IMR-90 (cell line): ENCODE results near the gene AGXT2. TPM values are rescaled to one million over a fixed set of nuclear protein-coding genes. Genes with fewer than 3 reads are reported as not detected.

Experiments used
- ATAC-seq: fragments of 200-7000 bp; cut with Tn5 transposase; 2 replicates; pipeline ENCODE4 v1.9.1; 2020; ENCODE audit warnings: low read depth, mild to moderate bottlenecking, moderate library complexity
- BruUV-seq: library from RNA; stranded (reverse); fragments of 400-500 nt; replicated peaks from 2 replicates; lab custom pipeline; 2021; lab: Mats Ljungman, UMichigan
- CTCF ChIA-PET: fragments of 300-600 bp; formaldehyde crosslinking; extraction: SDS; loops from one replicate; lab custom pipeline; 2021; ENCODE audit warnings: antibody characterized with exemption; lab: Yijun Ruan, JAX
- POLR2A ChIA-PET: fragments of 300-600 bp; sonication (Branson Sonifier 250); formaldehyde crosslinking; loops from one replicate; lab custom pipeline; 2022; ENCODE audit warnings: antibody characterized with exemption; ENCODE audit not compliant: unreplicated experiment; lab: Charles Lee
- DNase-seq: peaks from one replicate; pipeline ENCODE4 v3.0.0; 2013
- H2AFZ ChIP-seq: replicated peaks from 2 replicates; pipeline ENCODE3; 2013; ENCODE audit warnings: low read length, mild to moderate bottlenecking; ENCODE audit not compliant: poor library complexity
- H2AK5ac ChIP-seq: 2 replicates; pipeline ENCODE4 v1.6.1; 2013; ENCODE audit warnings: low read depth, low read length, inconsistent platforms
- H2AK9ac ChIP-seq: replicated peaks from 2 replicates; pipeline ENCODE3; 2013; ENCODE audit warnings: mild to moderate bottlenecking, low read depth, low read length, moderate library complexity; ENCODE audit not compliant: poor library complexity
- H2BK120ac ChIP-seq: 2 replicates; pipeline ENCODE4 v1.6.1; 2013; ENCODE audit warnings: low read depth, low read length, inconsistent platforms
- H2BK15ac ChIP-seq: 3 replicates; pipeline ENCODE4 v1.6.1; 2013; ENCODE audit warnings: low read depth, low read length, inconsistent platforms
- H2BK20ac ChIP-seq: 2 replicates; pipeline ENCODE4 v1.6.1; 2013; ENCODE audit warnings: low read depth, mild to moderate bottlenecking, inconsistent platforms, low read length, moderate library complexity
- H2BK5ac ChIP-seq: 2 replicates; pipeline ENCODE4 v1.6.1; 2013; ENCODE audit warnings: mild to moderate bottlenecking, low read depth, low read length, inconsistent platforms; ENCODE audit not compliant: poor library complexity, severe bottlenecking
- H3K14ac ChIP-seq: replicated peaks from 2 replicates; pipeline ENCODE4 v1.6.1; 2013; ENCODE audit warnings: low read depth, low read length, inconsistent platforms
- H3K18ac ChIP-seq: 2 replicates; pipeline ENCODE4 v1.6.1; 2013; ENCODE audit warnings: low read depth, low read length, control low read depth
- H3K23ac ChIP-seq: 2 replicates; pipeline ENCODE4 v1.6.1; 2013; ENCODE audit warnings: low read depth, low read length, inconsistent platforms
- H3K27ac ChIP-seq: 2 replicates; pipeline ENCODE4 v1.5.1; 2013; ENCODE audit warnings: mild to moderate bottlenecking, control low read depth, low read length; ENCODE audit not compliant: insufficient read depth
- H3K27me3 ChIP-seq: 2 replicates; pipeline ENCODE4 v1.6.1; 2013; ENCODE audit warnings: low read length; ENCODE audit not compliant: control insufficient read depth, insufficient read depth
- H3K36me3 ChIP-seq: 2 replicates; pipeline ENCODE4 v1.6.1; 2013; ENCODE audit warnings: low read length, mixed read lengths; ENCODE audit not compliant: control insufficient read depth, insufficient read depth
- H3K4ac ChIP-seq: 2 replicates; pipeline ENCODE4 v1.6.1; 2013; ENCODE audit warnings: low read depth, low read length, inconsistent platforms
- H3K4me1 ChIP-seq: 2 replicates; pipeline ENCODE4 v1.6.1; 2013; ENCODE audit warnings: low read length, mixed read lengths; ENCODE audit not compliant: control insufficient read depth, insufficient read depth
- H3K4me2 ChIP-seq: 2 replicates; pipeline ENCODE4 v1.6.1; 2013; ENCODE audit warnings: low read depth, mild to moderate bottlenecking, control low read depth, low read length, moderate library complexity
- H3K4me3 ChIP-seq: 2 replicates; pipeline ENCODE4 v1.5.1; 2013; ENCODE audit warnings: low read depth, mild to moderate bottlenecking, control low read depth, low read length, moderate library complexity; ENCODE audit not compliant: insufficient read depth
- H3K56ac ChIP-seq: 2 replicates; pipeline ENCODE4 v1.6.1; 2013; ENCODE audit warnings: low read length, inconsistent platforms; ENCODE audit not compliant: insufficient read depth; ENCODE audit errors: extremely low read depth
- H3K79me1 ChIP-seq, 2 experiments: 2 replicates each; pipeline ENCODE4 v1.6.1; 2013; ENCODE audit warnings: low read length in 2 of 2, inconsistent platforms in 1 of 2, low read depth in 1 of 2
- H3K9ac ChIP-seq: 2 replicates; pipeline ENCODE4 v1.6.1; 2013; ENCODE audit warnings: low read depth, low read length, control low read depth
- H3K9me1 ChIP-seq: 2 replicates; pipeline ENCODE4 v1.6.1; 2013; ENCODE audit warnings: low read length, inconsistent platforms; ENCODE audit not compliant: insufficient read depth
- H3K9me3 ChIP-seq: 2 replicates; pipeline ENCODE4 v1.6.1; 2013; ENCODE audit warnings: low read length; ENCODE audit not compliant: control insufficient read depth, insufficient read depth
- H4K20me1 ChIP-seq: 2 replicates; pipeline ENCODE4 v1.6.1; 2013; ENCODE audit warnings: low read length, inconsistent platforms; ENCODE audit not compliant: insufficient read depth
- H4K5ac ChIP-seq: 2 replicates; pipeline ENCODE4 v1.6.1; 2013; ENCODE audit warnings: mild to moderate bottlenecking, low read depth, low read length, control low read depth
- H4K8ac ChIP-seq, 2 experiments: 2 replicates each; pipeline ENCODE4 v1.6.1; 2013; ENCODE audit warnings: low read depth in 2 of 2, low read length in 2 of 2, control low read depth in 1 of 2, inconsistent platforms in 1 of 2
- H4K91ac ChIP-seq: 2 replicates; pipeline ENCODE4 v1.6.1; 2013; ENCODE audit warnings: low read depth, low read length, inconsistent platforms; ENCODE audit not compliant: insufficient read depth
- BHLHE40 ChIP-seq: fragments of 150-350 bp; IDR thresholded peaks from 2 replicates; pipeline ENCODE4 v1.6.1; 2016; ENCODE audit warnings: mild to moderate bottlenecking, low read depth, low read length
- CEBPB ChIP-seq: IDR thresholded peaks from 2 replicates; pipeline ENCODE4 v1.6.1; 2012; ENCODE audit warnings: low read depth, low read length, improper control_type of control experiment
- CHD1 ChIP-seq: IDR thresholded peaks from 2 replicates; pipeline ENCODE4 v1.6.1; 2012; ENCODE audit warnings: low read depth, low read length, improper control_type of control experiment
- CTCF ChIP-seq: conservative IDR thresholded peaks from 2 replicates; pipeline ENCODE4 v1.5.1; 2012; ENCODE audit warnings: mild to moderate bottlenecking, low read depth, low read length, improper control_type of control experiment
- ELK1 ChIP-seq: fragments of 150-350 bp; IDR thresholded peaks from 2 replicates; pipeline ENCODE4 v1.6.1; 2016; ENCODE audit warnings: low read depth, mild to moderate bottlenecking, low read length, moderate library complexity, borderline replicate concordance
- FOS ChIP-seq: fragments of 150-350 bp; IDR thresholded peaks from 2 replicates; pipeline ENCODE4 v1.6.1; 2016; ENCODE audit warnings: low read depth, low read length
- MAFK ChIP-seq: IDR thresholded peaks from 2 replicates; pipeline ENCODE4 v1.6.1; 2012; ENCODE audit warnings: low read depth, low read length, improper control_type of control experiment
- MAZ ChIP-seq: IDR thresholded peaks from 2 replicates; pipeline ENCODE4 v1.6.1; 2012; ENCODE audit warnings: low read depth, mild to moderate bottlenecking, low read length, improper control_type of control experiment, moderate library complexity, borderline replicate concordance
- MXI1 ChIP-seq: IDR thresholded peaks from 2 replicates; pipeline ENCODE4 v1.6.1; 2012; ENCODE audit warnings: low read depth, mild to moderate bottlenecking, low read length, moderate library complexity, borderline replicate concordance
- NFE2L2 ChIP-seq: fragments of 150-350 bp; IDR thresholded peaks from 2 replicates; pipeline ENCODE4 v1.6.1; 2016; ENCODE audit warnings: low read depth, mild to moderate bottlenecking, low read length
- POLR2A ChIP-seq: IDR thresholded peaks from 2 replicates; pipeline ENCODE4 v1.6.1; 2012; ENCODE audit warnings: mild to moderate bottlenecking, low read depth, low read length
- RAD21 ChIP-seq: IDR thresholded peaks from 2 replicates; pipeline ENCODE4 v1.6.1; 2012; ENCODE audit warnings: low read length, improper control_type of control experiment
- RCOR1 ChIP-seq: IDR thresholded peaks from 2 replicates; pipeline ENCODE4 v1.6.1; 2012; ENCODE audit warnings: mild to moderate bottlenecking, low read length, improper control_type of control experiment; ENCODE audit not compliant: insufficient replicate concordance
- RFX5 ChIP-seq: IDR thresholded peaks from 2 replicates; pipeline ENCODE4 v1.8.0; 2012; ENCODE audit warnings: low read depth, mild to moderate bottlenecking, low read length, moderate library complexity
- SMC3 ChIP-seq: fragments of 150-350 bp; IDR thresholded peaks from 2 replicates; pipeline ENCODE4 v1.6.1; 2016; ENCODE audit warnings: low read depth, mild to moderate bottlenecking, antibody characterized with exemption, low read length, moderate library complexity
- WGBS, 2 experiments: methylation state at CpG; one replicate each; pipeline versions ENCODE4 v1.1.5 to v1.1.7; 2013; ENCODE audit warnings: missing lambda C conversion rate in 2 of 2; ENCODE audit not compliant: insufficient read length in 1 of 2; ENCODE audit errors: extremely low coverage in 2 of 2; 5-methylcytosine and 5-hydroxymethylcytosine counted together
- dilution Hi-C: fragments of 300-500 bp; cut with HindIII; formaldehyde crosslinking; loops from one replicate; pipeline ENCODE4 v1.14.3; 2018; ENCODE audit warnings: low sequenced_read_pairs; ENCODE audit not compliant: unreplicated experiment
- in situ Hi-C: fragments of 300-500 bp; cut with MboI; formaldehyde crosslinking; loops from 3 replicates; pipeline ENCODE4 v1.14.3; 2019; ENCODE audit warnings: low sequenced_read_pairs, inconsistent platforms, mixed read lengths
- intact Hi-C: fragments of 100-400 bp; cut with micrococcal nuclease; formaldehyde crosslinking; loops from 2 replicates; pipeline ENCODE4 v1.10.0; 2022
- polyA plus RNA-seq, 3 experiments: library from polyadenylated mRNA; depleted of rRNA; stranded (reverse); fragments of >200 nt; gene quantifications; 2 replicates each; pipeline ENCODE4 v1.2.3, GENCODE V29; 2012; ENCODE audit warnings: low replicate concordance in 1 of 3
- total RNA-seq: library from RNA; depleted of rRNA; stranded (reverse); fragments of >200 nt; gene quantifications from 2 replicates; pipeline ENCODE4 v1.2.3, GENCODE V29; 2012
- TF ChIP-seq, protein P1 (sequence below): fragments of 150-350 bp; IDR thresholded peaks from 2 replicates; pipeline ENCODE4 v1.6.1; 2017; ENCODE audit warnings: mild to moderate bottlenecking, antibody characterized with exemption, low read length, low read depth

Gene AGXT2
- total and polyA plus RNA-seq, 2 of the 4 experiments (the other 2 are of a cell fraction), result not detected

DNA sequence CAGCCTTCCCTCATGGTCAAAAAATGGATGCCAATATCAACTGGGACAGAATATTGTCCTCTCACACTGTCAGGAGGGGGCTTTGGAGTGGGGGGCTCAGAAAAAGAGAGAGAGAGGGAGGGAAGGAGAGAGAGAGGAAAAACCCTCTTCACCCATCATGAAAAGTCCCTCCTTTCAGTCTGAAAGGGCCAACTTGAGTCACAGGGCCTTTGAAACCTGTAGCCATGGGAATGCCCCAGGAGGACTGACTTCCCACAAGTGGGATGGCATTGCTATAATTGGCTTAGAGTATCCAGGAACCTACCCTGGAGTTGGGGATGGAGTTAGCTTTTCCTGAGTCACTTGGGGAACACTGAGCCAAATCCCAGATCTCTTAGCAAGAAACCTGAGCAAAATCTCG lies 77.2 kb downstream of the AGXT2 start:
- Histone ChIP-seq H3K23ac (no peak overlapping the region), H2BK120ac (no peak overlapping the region), H3K36me3 (no peaks in the 10 kb centered on the region), H3K9ac (no peak overlapping the region), H3K27me3 (no peaks in the 10 kb centered on the region; the same call in 1 of the 2 replicates), H2BK20ac (no peak overlapping the region), H2AK5ac (no peak overlapping the region), H2BK15ac (no peak overlapping the region), H3K4ac (no peak overlapping the region), H3K18ac (no peak overlapping the region), H2AK9ac (no peak overlapping the region), H3K4me1 (no peaks in the 10 kb centered on the region), H4K8ac (no peak overlapping the region), H3K4me3 (no peak overlapping the region), H3K9me3 (no peaks in the 10 kb centered on the region), H3K9me1 (no peaks in the 10 kb centered on the region; the same call in 1 of the 2 replicates), H4K5ac (no peak overlapping the region), H2BK5ac (no peak overlapping the region), H2AFZ (no peak overlapping the region), H3K79me1 (no peaks in the 10 kb centered on the region), H4K91ac (no peak overlapping the region), H3K4me2 (no peak overlapping the region), H4K20me1 (no peaks in the 10 kb centered on the region), H3K56ac (no peak overlapping the region), H3K14ac (no peak overlapping the region), H3K27ac (no peak overlapping the region)
- no CpG with 5 or more reads among the region's 1 CpG for WGBS, 2 experiments
- ChIA-PET CTCF (interaction anchor here (1.7 kb wide), 1 partner anchor 13 kb away, joined by 6 read pairs; no protein-coding TSS in a partner anchor), POLR2A (no interaction called here)
- in situ Hi-C loops, result no loop called here
- BruUV-seq, result no TSS peak
- intact Hi-C loops, result no loop called here
- TF ChIP-seq FOS (no peak), MAZ (no peak), POLR2A (no peak), BHLHE40 (no peak), SMC3 (no peak), NFE2L2 (no peak), CHD1 (no peak), ELK1 (no peak), CTCF (no peak), RAD21 (no peak), RCOR1 (no peak), CEBPB (no peak), MXI1 (no peak), MAFK (no peak), RFX5 (no peak)
- TF ChIP-seq, protein P1, sequence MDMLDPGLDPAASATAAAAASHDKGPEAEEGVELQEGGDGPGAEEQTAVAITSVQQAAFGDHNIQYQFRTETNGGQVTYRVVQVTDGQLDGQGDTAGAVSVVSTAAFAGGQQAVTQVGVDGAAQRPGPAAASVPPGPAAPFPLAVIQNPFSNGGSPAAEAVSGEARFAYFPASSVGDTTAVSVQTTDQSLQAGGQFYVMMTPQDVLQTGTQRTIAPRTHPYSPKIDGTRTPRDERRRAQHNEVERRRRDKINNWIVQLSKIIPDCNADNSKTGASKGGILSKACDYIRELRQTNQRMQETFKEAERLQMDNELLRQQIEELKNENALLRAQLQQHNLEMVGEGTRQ, result no peak
- dilution Hi-C loops, result no loop called here
- no peak for ATAC-seq
- DNase-seq, result no peak
